HepG2 (cell line): ENCODE data around the gene ASCL2. TPM values are rescaled to one million over a fixed set of nuclear protein-coding genes. Genes with fewer than 3 reads are reported as not detected.

Experiments
- ATAC-seq: fragments of 200-7000 bp; cut with Tn5 transposase; 3 replicates; pipeline ENCODE4 v1.9.1; 2020; ENCODE audit warnings: mild to moderate bottlenecking, moderate library complexity
- BruUV-seq: library from RNA; stranded (reverse); fragments of 400-500 nt; replicated peaks from 2 replicates; lab custom pipeline; 2021; lab: Mats Ljungman, UMichigan
- CTCF ChIA-PET: fragments of 300-600 bp; formaldehyde crosslinking; extraction: SDS; loops from one replicate; lab custom pipeline; 2021; ENCODE audit warnings: low total read pairs, inconsistent platforms, low intra/inter-chr PET ratio; lab: Yijun Ruan, JAX
- POLR2A ChIA-PET: fragments of 350-600 bp; sonication (Branson Sonifier 250); formaldehyde crosslinking; loops from one replicate; lab custom pipeline; 2020; ENCODE audit warnings: antibody characterized with exemption, inconsistent platforms; lab: Yijun Ruan, JAX
- DNase-seq: peaks from one replicate; pipeline ENCODE4 v3.0.0-alpha.2; 2015; ENCODE audit warnings: low spot score
- FAIRE-seq: peaks from 3 replicates; lab custom pipeline; 2011; peaks lifted over from hg19 to GRCh38; lab: Jason Lieb, UNC
- H2AFZ ChIP-seq: one replicate; pipeline ENCODE4 v1.6.1; 2011; ENCODE audit warnings: low read length, inconsistent platforms
- H3K27ac ChIP-seq: fragments of 300-600 bp; 3 replicates; pipeline ENCODE4 v1.8.0; 2011; ENCODE audit warnings: mixed run types, mild to moderate bottlenecking, mixed read lengths, low read length, inconsistent platforms; ENCODE audit not compliant: insufficient read depth; ENCODE audit errors: extremely low read length
- H3K27me3 ChIP-seq, 2 experiments: fragments of 200-600 bp in 1 of 2; 2 replicates in 1 of 2; 3 replicates in 1 of 2; pipeline versions ENCODE4 v1.6.0 to v1.8.0; 2011; ENCODE audit warnings: low read length in 2 of 2, mild to moderate bottlenecking in 2 of 2, moderate library complexity in 2 of 2, inconsistent platforms in 1 of 2; ENCODE audit not compliant: insufficient read depth in 2 of 2, control insufficient read depth in 1 of 2
- H3K36me3 ChIP-seq, 2 experiments: fragments of 200-600 bp in 1 of 2; replicated peaks in 1 of 2; 2 replicates in 1 of 2; 3 replicates in 1 of 2; pipeline versions ENCODE4 v1.5.1 to v1.8.0; 2011; ENCODE audit warnings: low read length in 2 of 2, inconsistent platforms in 1 of 2; ENCODE audit not compliant: insufficient read depth in 2 of 2, control insufficient read depth in 1 of 2
- H3K4me1 ChIP-seq: 2 replicates; pipeline ENCODE4 v1.5.1; 2012; ENCODE audit warnings: low read length, inconsistent platforms; ENCODE audit not compliant: insufficient read depth
- H3K4me2 ChIP-seq: 2 replicates; pipeline ENCODE4 v1.6.0; 2011; ENCODE audit warnings: low read depth, low read length, inconsistent platforms
- H3K4me3 ChIP-seq, 3 experiments: fragments of 200-600 bp in 1 of 3; sonication (generic), shearing (Covaris generic) in 1 of 3; replicated peaks in 1 of 3; 2 replicates each; pipeline ENCODE4 v1.5.1; 2011 to 2016; ENCODE audit warnings: low read length in 3 of 3, inconsistent platforms in 2 of 3, low read depth in 2 of 3, mild to moderate bottlenecking in 2 of 3, control low read depth in 1 of 3, mixed read lengths in 1 of 3; ENCODE audit not compliant: insufficient read depth in 1 of 3
- H3K79me2 ChIP-seq: one replicate; pipeline ENCODE4 v1.6.1; 2011; ENCODE audit warnings: low read length, inconsistent platforms; ENCODE audit not compliant: insufficient read depth
- H3K9ac ChIP-seq: 2 replicates; pipeline ENCODE4 v1.6.0; 2011; ENCODE audit warnings: mild to moderate bottlenecking, low read depth, low read length, inconsistent platforms; ENCODE audit not compliant: insufficient read depth
- H3K9me3 ChIP-seq: 2 replicates; pipeline ENCODE4 v1.5.1; 2012; ENCODE audit warnings: mild to moderate bottlenecking, low read length
- H4K20me1 ChIP-seq: 2 replicates; pipeline ENCODE4 v1.6.0; 2011; ENCODE audit warnings: inconsistent platforms, mild to moderate bottlenecking, low read length, moderate library complexity; ENCODE audit not compliant: insufficient read depth
- CCAR2 ChIP-seq: fragments of 200-400 bp; formaldehyde crosslinking; optimal IDR thresholded peaks from 2 replicates; pipeline ENCODE3; 2018; ENCODE audit warnings: low read depth, mild to moderate bottlenecking, low read length, moderate library complexity
- MED13 ChIP-seq: sonication (generic); formaldehyde crosslinking; IDR thresholded peaks from 2 replicates; pipeline ENCODE4 v1.5.0; 2020; ENCODE audit warnings: missing genetic modification reagents
- NAIF1 ChIP-seq: sonication (generic); formaldehyde crosslinking; IDR thresholded peaks from 2 replicates; pipeline ENCODE4 v1.5.0; 2020; ENCODE audit warnings: mild to moderate bottlenecking, missing genetic modification reagents, borderline replicate concordance
- RFXAP ChIP-seq: sonication (generic); formaldehyde crosslinking; IDR thresholded peaks from 2 replicates; pipeline ENCODE4 v1.4.0; 2020; ENCODE audit warnings: missing genetic modification reagents, borderline replicate concordance
- XBP1 ChIP-seq: sonication (generic); formaldehyde crosslinking; IDR thresholded peaks from 2 replicates; pipeline ENCODE4 v1.5.0; 2020; ENCODE audit warnings: missing genetic modification reagents
- ZFP36L1 ChIP-seq: sonication (generic); formaldehyde crosslinking; IDR thresholded peaks from 2 replicates; pipeline ENCODE4 v1.8.0; 2022; ENCODE audit warnings: mild to moderate bottlenecking, missing genetic modification reagents, moderate library complexity
- ZNF251 ChIP-seq: sonication (generic); formaldehyde crosslinking; IDR thresholded peaks from 2 replicates; pipeline ENCODE4 v1.9.0; 2021; ENCODE audit warnings: mild to moderate bottlenecking, missing genetic modification reagents
- ZNF510 ChIP-seq: sonication (generic); formaldehyde crosslinking; IDR thresholded peaks from 2 replicates; pipeline ENCODE4 v1.4.0; 2020; ENCODE audit warnings: low read depth, mild to moderate bottlenecking, missing genetic modification reagents
- WGBS: methylation state at CpG from one replicate; pipeline ENCODE4 v1.1.6; 2017; ENCODE audit warnings: low lambda C conversion rate; 5-methylcytosine and 5-hydroxymethylcytosine counted together
- in situ Hi-C: cut with HindIII; loops from 2 replicates; pipeline ENCODE4 v1.10.0; 2017; ENCODE audit warnings: low pct_unique_long_range_greater_than_20kb; ENCODE audit not compliant: extremely low pct_ligation_motif_present
- intact Hi-C: fragments of 100-400 bp; cut with micrococcal nuclease; formaldehyde crosslinking; loops from one replicate; pipeline ENCODE4 v1.10.0; 2022; ENCODE audit not compliant: unreplicated experiment
- polyA plus RNA-seq, 8 experiments: library from polyadenylated mRNA; depleted of rRNA in 3 of 8; stranded (reverse) in 7 of 8; unstranded in 1 of 8; fragments of >200 nt; fragmentation: Illumina TruSeq in 4 of 8; extraction: Trizol in 4 of 8; gene quantifications; 2 replicates each; pipeline versions ENCODE4 v1.2.1 to v1.2.3, GENCODE V29; 2011 to 2016; ENCODE audit warnings: low read depth in 4 of 8, missing spikeins in 1 of 8, mixed read lengths in 1 of 8; ENCODE audit not compliant: insufficient read depth in 1 of 8
- total RNA-seq, 5 experiments: library from RNA; depleted of rRNA; stranded (reverse); fragments of >200 nt; fragmentation: Illumina TruSeq; extraction: Trizol; gene quantifications; 2 replicates each; pipeline ENCODE4 v1.2.3, GENCODE V29; 2016; ENCODE audit warnings: low read depth in 1 of 5
- TF ChIP-seq, protein P1 (sequence below): sonication (generic); formaldehyde crosslinking; conservative IDR thresholded peaks from 2 replicates; pipeline ENCODE4 v1.8.1; 2023; ENCODE audit warnings: missing genetic modification reagents

ASCL2 gene
- total and polyA plus RNA-seq, 2 of the 13 experiments (the other 11 are each of a cell fraction or from before 2014, with no cell fraction given), result 0.07 TPM; not detected in 1

DNA sequence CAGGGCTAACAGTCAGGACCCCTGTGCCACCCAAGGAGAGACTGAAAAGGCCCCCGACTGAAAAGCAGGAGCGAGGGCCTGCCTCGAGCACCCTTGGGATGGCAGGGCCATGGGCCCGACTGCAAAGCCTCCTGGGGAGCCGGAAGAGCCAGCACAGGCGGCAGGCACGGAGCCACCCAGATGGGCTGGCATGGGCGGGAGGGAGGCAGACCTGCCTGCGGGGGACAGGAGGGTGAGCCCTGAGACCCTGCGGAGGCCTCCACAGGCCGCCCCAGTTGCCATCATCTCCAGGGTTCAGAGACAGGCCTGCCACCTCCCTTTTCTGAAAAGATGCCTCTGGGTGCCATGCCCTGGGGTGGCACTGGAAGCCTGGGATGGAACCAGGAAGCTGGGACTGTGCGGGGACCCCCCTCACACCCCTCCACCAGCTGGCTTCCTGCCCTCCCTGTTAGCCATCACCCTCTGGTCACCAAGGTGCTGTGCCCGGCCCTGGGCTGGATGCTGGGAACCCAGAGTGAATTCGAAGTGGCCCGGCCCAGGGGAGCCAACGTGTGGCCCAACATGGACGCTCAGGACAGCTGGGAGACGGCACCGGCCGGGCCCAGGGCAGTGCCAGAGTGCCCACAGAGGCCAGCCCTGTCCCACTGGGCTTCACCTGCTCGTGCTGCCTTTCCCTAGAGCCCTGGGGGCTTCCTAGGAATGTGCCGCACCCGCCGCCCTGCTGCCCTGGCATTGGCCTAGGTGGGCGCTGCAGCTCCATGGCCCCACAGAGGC, 45.2 kb upstream of the ASCL2 start (continued):
- TF ChIP-seq CCAR2, result no peak
- TF ChIP-seq ZNF510 (CRISPR knock-in tag), result no peak

DNA sequence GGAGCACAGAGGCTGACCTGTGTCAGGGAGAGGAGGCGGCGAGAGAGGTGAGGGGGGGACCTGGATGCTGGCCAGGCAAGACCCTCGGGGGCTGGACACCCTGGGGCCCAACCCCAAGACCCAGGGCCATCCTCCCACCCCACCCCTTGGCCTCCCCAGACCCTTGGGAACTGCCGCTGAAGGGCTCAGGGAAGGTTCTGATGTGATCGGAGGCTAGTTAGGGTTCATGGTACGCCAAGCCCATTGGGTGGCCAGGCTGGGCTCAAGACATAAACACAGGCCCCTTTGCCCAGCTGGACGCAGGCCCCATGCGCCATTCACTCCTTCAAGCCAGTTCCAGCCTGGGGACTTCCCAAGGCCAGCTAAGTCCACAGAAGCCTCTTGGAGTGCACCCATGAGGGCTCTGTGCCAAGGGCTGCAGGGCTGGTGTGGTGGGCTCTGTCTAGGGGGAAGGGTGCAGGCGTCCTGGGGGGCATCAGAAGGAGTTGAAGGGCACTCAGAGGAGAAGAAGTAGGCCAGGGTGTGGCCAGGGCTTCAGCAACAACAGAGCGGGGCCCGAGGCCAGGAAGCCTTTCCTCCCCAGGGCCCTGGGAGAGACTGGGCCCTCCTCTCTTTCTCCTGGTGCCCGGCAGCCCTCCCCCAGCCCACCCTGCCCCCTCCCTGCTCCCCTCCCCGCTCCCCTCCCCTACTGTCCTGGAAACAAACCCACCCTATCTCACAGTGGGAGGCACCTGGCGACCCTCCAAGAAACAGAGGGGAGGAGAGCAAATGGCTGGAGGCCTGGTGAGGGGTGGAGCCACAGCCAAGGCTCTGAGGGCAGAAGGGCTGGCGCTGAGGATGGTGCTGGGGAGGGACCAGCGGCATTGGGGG, 44.4 kb upstream of the ASCL2 start:
- ATAC-seq, result no peak
- POLR2A ChIA-PET, result no interaction called here
- no TSS peak for BruUV-seq
- Histone ChIP-seq H3K9me3 (no peaks in the 10 kb centered on the region), H2AFZ (no peak overlapping the region), H3K79me2 (no peaks in the 10 kb centered on the region)
- WGBS, result 31% methylated on average over 7 of the region's 16 CpGs
- TF ChIP-seq RFXAP (CRISPR knock-in tag) (no peak), ZNF251 (CRISPR knock-in tag) (no peak), ZFP36L1 (CRISPR knock-in tag) (no peak), NAIF1 (CRISPR knock-in tag) (no peak), XBP1 (CRISPR knock-in tag) (no peak), MED13 (CRISPR knock-in tag) (no peak)
- TF ChIP-seq, protein P1, sequence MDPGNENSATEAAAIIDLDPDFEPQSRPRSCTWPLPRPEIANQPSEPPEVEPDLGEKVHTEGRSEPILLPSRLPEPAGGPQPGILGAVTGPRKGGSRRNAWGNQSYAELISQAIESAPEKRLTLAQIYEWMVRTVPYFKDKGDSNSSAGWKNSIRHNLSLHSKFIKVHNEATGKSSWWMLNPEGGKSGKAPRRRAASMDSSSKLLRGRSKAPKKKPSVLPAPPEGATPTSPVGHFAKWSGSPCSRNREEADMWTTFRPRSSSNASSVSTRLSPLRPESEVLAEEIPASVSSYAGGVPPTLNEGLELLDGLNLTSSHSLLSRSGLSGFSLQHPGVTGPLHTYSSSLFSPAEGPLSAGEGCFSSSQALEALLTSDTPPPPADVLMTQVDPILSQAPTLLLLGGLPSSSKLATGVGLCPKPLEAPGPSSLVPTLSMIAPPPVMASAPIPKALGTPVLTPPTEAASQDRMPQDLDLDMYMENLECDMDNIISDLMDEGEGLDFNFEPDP (CRISPR knock-in tag), result no peak
- TF ChIP-seq, all 625 proteins: peak for 0
- DNase-seq (no peak), FAIRE-seq (no peak)
- Histone ChIP-seq H3K4me3 (no peak overlapping the region), H3K27ac (no peak overlapping the region), H4K20me1 (no peaks in the 10 kb centered on the region), H3K27me3 (peaks cover 14 to 37% of the 10 kb centered on the region in 2 experiments; a peak in 3 of 5 replicates), H3K4me1 (no peaks in the 10 kb centered on the region), H3K9ac (no peak overlapping the region), H3K36me3 (no peaks in the 10 kb centered on the region), H3K4me2 (no peak overlapping the region)
- in situ Hi-C loops (loop anchor here (5.0 kb wide), 2 partner anchors 103 to 213 kb away; no protein-coding TSS in a partner anchor), intact Hi-C loops (loop anchor here (10.0 kb wide), 1 partner anchor 220 kb away; no protein-coding TSS in a partner anchor)
- CTCF ChIA-PET, result no interaction called here
